GM23248 (cell line): ENCODE results near the gene ZNF408. TPM values are rescaled to one million over a fixed set of nuclear protein-coding genes. Genes with fewer than 3 reads are reported as not detected.
A peak's percentile ranks its signal among the peaks of the same experiment; 100 is the strongest.

Source experiments
- DNase-seq: peaks from one replicate; pipeline ENCODE4 v3.0.0-alpha.2; 2015
- H2AFZ ChIP-seq: fragments of 200-600 bp; sonication (generic); 2 replicates; pipeline ENCODE4 v1.6.1; 2016; ENCODE audit warnings: antibody characterized with exemption
- H3F3A ChIP-seq: fragments of 200-600 bp; sonication (generic); 2 replicates; pipeline ENCODE4 v1.6.1; 2016; ENCODE audit warnings: mild to moderate bottlenecking, antibody characterized with exemption, mixed run types; ENCODE audit not compliant: insufficient read depth
- H3K27ac ChIP-seq: fragments of 200-600 bp; sonication (generic); 2 replicates; pipeline ENCODE4 v1.5.1; 2016; ENCODE audit warnings: mild to moderate bottlenecking
- H3K27me3 ChIP-seq: fragments of 200-600 bp; sonication (generic); replicated peaks from 2 replicates; pipeline ENCODE4 v1.6.1; 2016; ENCODE audit warnings: mild to moderate bottlenecking; ENCODE audit not compliant: insufficient read depth
- H3K36me3 ChIP-seq: fragments of 200-600 bp; sonication (generic); 2 replicates; pipeline ENCODE4 v1.6.1; 2016; ENCODE audit warnings: low read depth, mild to moderate bottlenecking
- H3K4me1 ChIP-seq: fragments of 200-600 bp; sonication (generic); 2 replicates; pipeline ENCODE4 v1.6.1; 2016; ENCODE audit warnings: mild to moderate bottlenecking; ENCODE audit not compliant: insufficient read depth
- H3K4me2 ChIP-seq: fragments of 200-600 bp; sonication (generic); one replicate; pipeline ENCODE4 v1.6.1; 2016; ENCODE audit warnings: mild to moderate bottlenecking; ENCODE audit not compliant: unreplicated experiment
- H3K4me3 ChIP-seq: fragments of 200-600 bp; sonication (generic); 2 replicates; pipeline ENCODE4 v1.5.1; 2016; ENCODE audit warnings: mild to moderate bottlenecking
- H3K79me2 ChIP-seq: fragments of 200-600 bp; sonication (generic); 2 replicates; pipeline ENCODE4 v1.6.1; 2016; ENCODE audit warnings: mild to moderate bottlenecking; ENCODE audit not compliant: insufficient read depth
- H3K9ac ChIP-seq: fragments of 200-600 bp; sonication (generic); 2 replicates; pipeline ENCODE4 v1.6.1; 2016; ENCODE audit warnings: mild to moderate bottlenecking
- H3K9me2 ChIP-seq: fragments of 200-600 bp; sonication (generic); 2 replicates; pipeline ENCODE4 v1.6.1; 2016; ENCODE audit warnings: mixed run types, mild to moderate bottlenecking, moderate library complexity; ENCODE audit not compliant: insufficient read depth
- H3K9me3 ChIP-seq: fragments of 200-600 bp; sonication (generic); one replicate; pipeline ENCODE4 v1.6.1; 2017; ENCODE audit warnings: low read depth
- H4K20me1 ChIP-seq: fragments of 200-600 bp; sonication (generic); 2 replicates; pipeline ENCODE4 v1.6.0; 2016; ENCODE audit not compliant: insufficient read depth
- EZH2 ChIP-seq: fragments of 200-600 bp; sonication (generic); IDR thresholded peaks from 2 replicates; pipeline ENCODE4 v1.6.1; 2018; ENCODE audit warnings: antibody characterized with exemption, mild to moderate bottlenecking; ENCODE audit not compliant: insufficient read depth, poor library complexity, severe bottlenecking
- EZH2phosphoT487 ChIP-seq: fragments of 200-600 bp; sonication (generic); IDR thresholded peaks from 2 replicates; pipeline ENCODE4 v1.6.1; 2018; ENCODE audit warnings: antibody characterized with exemption, moderate library complexity, mild to moderate bottlenecking, low read depth; ENCODE audit not compliant: insufficient read depth
- WGBS, 2 experiments: methylation state at CpG; one replicate each; pipeline ENCODE4 v1.1.6; 2015 to 2017; ENCODE audit warnings: low lambda C conversion rate in 2 of 2, low coverage in 1 of 2; ENCODE audit errors: missing lambda C conversion rate in 2 of 2; 5-methylcytosine and 5-hydroxymethylcytosine counted together
- in situ Hi-C: fragments of 300-500 bp; cut with MboI; formaldehyde crosslinking; loops from 2 replicates; pipeline ENCODE4 v1.15.0; 2020
- polyA plus RNA-seq: library from polyadenylated mRNA; unstranded; fragments of >200 nt; fragmentation: Nextera tagmentation; extraction: Ambion mirVana; gene quantifications from 2 replicates; pipeline ENCODE4 v1.2.1, GENCODE V29; 2016
- total RNA-seq: library from RNA; depleted of rRNA; stranded (reverse); fragments of >200 nt; shearing (Covaris generic); gene quantifications from 2 replicates; pipeline ENCODE4 v1.2.3, GENCODE V29; 2014

The ZNF408 gene
- total and polyA plus RNA-seq, 2 experiments from 2014 or later = 9.6 to 9.9 TPM

DNA sequence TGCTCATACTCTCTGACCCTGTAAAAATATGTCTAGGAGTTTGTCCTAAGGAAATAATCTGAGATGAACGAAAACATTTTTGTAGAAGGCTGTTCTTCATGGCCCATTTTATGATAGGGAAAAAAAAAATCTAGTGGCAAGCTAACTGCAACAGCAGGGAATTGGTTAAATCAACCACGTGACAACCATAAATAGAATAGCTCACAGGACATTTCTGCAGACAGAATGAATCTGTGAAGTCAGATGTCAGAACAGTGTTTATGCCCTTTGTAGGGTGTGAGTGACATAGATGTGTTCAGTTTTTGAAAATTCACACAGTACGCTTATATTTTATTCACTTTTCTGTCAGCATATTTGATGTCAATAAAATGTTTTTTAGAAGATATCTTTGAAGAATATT is 16.5 kb upstream of the ZNF408 start:
- DNase-seq = no peak
- H3K27me3 ChIP-seq = no peaks in the 10 kb centered on the region
- peaks cover 42% of the 10 kb centered on the region for H3K79me2 ChIP-seq
- no peaks in the 10 kb centered on the region for H4K20me1 ChIP-seq
- no peak overlapping the region for H3K9ac ChIP-seq
- no peak overlapping the region for H3K4me2 ChIP-seq
- in situ Hi-C loops = no loop called here
- H3K27ac ChIP-seq = no peak overlapping the region
- H3K36me3 ChIP-seq = peaks cover 28% of the 10 kb centered on the region
- H3K9me3 ChIP-seq = no peaks in the 10 kb centered on the region
- peaks cover 9% of the 10 kb centered on the region for H3F3A ChIP-seq
- 64 to 74% methylated on average over 3 of the region's 3 CpGs for WGBS, 2 experiments
- H2AFZ ChIP-seq = no peak overlapping the region
- H3K4me1 ChIP-seq = peaks cover 11% of the 10 kb centered on the region
- H3K4me3 ChIP-seq = no peak overlapping the region
- TF ChIP-seq EZH2 (no peak), EZH2phosphoT487 (no peak)
- H3K9me2 ChIP-seq = no peaks in the 10 kb centered on the region

DNA sequence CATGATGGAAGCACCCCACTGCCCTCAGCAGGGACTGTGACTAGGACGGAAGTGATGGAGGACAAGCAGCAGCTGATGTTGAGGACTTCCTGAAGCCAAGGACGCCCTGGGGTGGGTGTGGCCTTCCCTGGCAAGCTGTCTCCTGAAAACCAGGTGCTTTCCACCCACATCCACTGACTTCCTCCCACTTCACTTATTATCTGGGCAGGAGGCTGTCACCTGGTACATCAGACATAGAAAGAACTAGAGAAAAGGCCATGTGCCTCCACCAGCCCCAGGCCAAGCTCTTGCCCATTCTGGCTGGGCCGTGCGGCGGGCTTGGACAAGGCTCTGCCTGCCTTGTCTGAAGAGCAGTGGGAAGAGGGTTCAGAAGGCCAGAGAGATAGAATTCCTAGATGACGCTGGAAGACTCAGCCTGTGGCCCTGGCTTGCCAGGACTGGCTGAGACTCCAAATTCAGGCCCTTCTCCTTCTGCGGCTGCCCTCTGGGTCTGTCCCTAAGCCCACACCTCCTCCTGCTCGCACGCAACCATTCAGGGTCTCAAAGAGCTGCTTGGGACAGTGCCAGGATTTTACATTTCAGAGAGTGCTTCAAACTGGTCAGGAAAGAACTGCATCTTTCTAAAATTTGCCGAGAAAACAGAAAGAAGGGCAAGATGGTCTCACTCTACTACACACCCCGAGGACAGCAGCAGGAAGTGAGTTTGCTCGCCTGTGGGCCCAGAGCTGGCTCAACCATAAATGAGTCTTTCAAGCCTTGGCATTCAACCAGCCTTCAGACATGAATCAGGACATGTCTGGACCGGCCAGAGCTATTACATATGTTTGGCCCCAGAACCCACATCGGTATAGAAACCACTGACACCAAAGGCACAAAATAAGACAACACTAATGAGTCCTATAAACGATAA is 13.7 kb upstream of the ZNF408 start:
- TF ChIP-seq EZH2 (no peak), EZH2phosphoT487 (no peak)
- peak; percentile 96 for DNase-seq
- in situ Hi-C loops = no loop called here
- Histone ChIP-seq H3K27me3 (no peaks in the 10 kb centered on the region), H3K4me2 (peak overlapping the region; percentile 15), H2AFZ (no peak overlapping the region), H3K79me2 (peaks cover 46% of the 10 kb centered on the region), H4K20me1 (no peaks in the 10 kb centered on the region), H3K4me1 (peaks cover 11% of the 10 kb centered on the region), H3K9me3 (no peaks in the 10 kb centered on the region), H3K36me3 (peaks cover 17% of the 10 kb centered on the region), H3K9ac (peak overlapping the region; percentile 50), H3K9me2 (no peaks in the 10 kb centered on the region), H3K4me3 (no peak overlapping the region), H3F3A (peaks cover 9% of the 10 kb centered on the region), H3K27ac (peak overlapping the region; percentile 78)
- 74 to 82% methylated on average over 15 of the region's 15 CpGs for WGBS, 2 experiments

DNA sequence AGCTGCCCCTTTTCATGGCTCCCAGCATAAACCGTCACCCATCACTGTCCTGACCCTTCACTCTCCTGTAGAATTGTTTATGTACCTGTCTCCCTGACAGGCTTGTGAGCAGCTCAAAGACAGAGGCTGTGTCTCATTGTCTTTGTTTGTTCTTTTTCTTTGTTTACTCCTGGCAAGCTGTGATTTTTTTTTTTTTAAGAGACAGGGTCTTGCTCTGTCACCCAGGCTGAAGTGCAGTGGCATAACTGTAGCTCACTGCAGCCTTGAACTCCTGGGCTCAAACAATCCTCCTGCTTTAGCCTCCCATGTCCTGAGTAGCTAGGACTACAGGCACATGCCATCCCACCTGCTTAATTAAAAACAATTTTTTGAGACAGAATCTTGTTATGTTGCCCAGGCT is 10.1 kb upstream of the ZNF408 start:
- no peaks in the 10 kb centered on the region for H4K20me1 ChIP-seq
- peaks cover 24% of the 10 kb centered on the region for H3K36me3 ChIP-seq
- WGBS, 2 experiments = 97 to 100% methylated on average over 1 of the region's 1 CpG
- H3K4me2 ChIP-seq = no peak overlapping the region
- H3K9ac ChIP-seq = no peak overlapping the region
- H3F3A ChIP-seq = peaks cover 6% of the 10 kb centered on the region
- peaks cover 11% of the 10 kb centered on the region for H3K4me1 ChIP-seq
- no peaks in the 10 kb centered on the region for H3K9me2 ChIP-seq
- no peak overlapping the region for H3K27ac ChIP-seq
- no peak overlapping the region for H3K4me3 ChIP-seq
- peaks cover 60% of the 10 kb centered on the region for H3K79me2 ChIP-seq
- H3K9me3 ChIP-seq = no peaks in the 10 kb centered on the region
- H2AFZ ChIP-seq = no peak overlapping the region
- in situ Hi-C loops = no loop called here
- no peak for TF ChIP-seq EZH2
- no peak for TF ChIP-seq EZH2phosphoT487
- DNase-seq = no peak
- no peaks in the 10 kb centered on the region for H3K27me3 ChIP-seq

DNA sequence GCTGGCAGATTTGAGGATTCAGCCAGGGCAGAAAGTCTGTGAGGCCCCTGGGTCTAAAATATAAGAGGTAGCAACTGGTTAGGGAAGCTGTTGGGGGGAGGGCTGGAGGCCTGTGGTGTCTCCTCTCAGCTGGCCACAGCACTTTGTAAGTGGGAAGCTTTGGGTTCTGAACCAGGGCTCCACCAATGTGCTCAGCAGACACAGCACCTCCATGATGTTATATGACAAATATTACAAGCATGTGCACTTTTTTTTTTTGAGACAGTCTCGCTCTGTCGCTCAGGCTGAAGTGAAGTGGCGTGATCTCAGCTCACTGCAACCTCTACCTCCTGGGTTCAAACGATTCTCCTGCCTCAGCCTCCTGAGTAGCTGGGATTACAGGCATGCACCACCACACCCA is 8.4 kb upstream of the ZNF408 start:
- no peak overlapping the region for H3K9ac ChIP-seq
- no peaks in the 10 kb centered on the region for H3K9me3 ChIP-seq
- peaks cover 10% of the 10 kb centered on the region for H3K4me1 ChIP-seq
- H3K27me3 ChIP-seq = no peaks in the 10 kb centered on the region
- no peak overlapping the region for H3K4me3 ChIP-seq
- H3K4me2 ChIP-seq = no peak overlapping the region
- TF ChIP-seq EZH2phosphoT487 (no peak), EZH2 (no peak)
- no peak for DNase-seq
- peaks cover 6% of the 10 kb centered on the region for H3F3A ChIP-seq
- H3K27ac ChIP-seq = no peak overlapping the region
- peaks cover 11% of the 10 kb centered on the region; the same call in 1 of the 2 replicates for H3K36me3 ChIP-seq
- no peaks in the 10 kb centered on the region for H4K20me1 ChIP-seq
- 72% methylated on average over 4 of the region's 4 CpGs; no CpG with 5 or more reads in 1 of the 2 experiments for WGBS, 2 experiments
- no peak overlapping the region for H2AFZ ChIP-seq
- in situ Hi-C loops = no loop called here
- peaks cover 62% of the 10 kb centered on the region for H3K79me2 ChIP-seq
- H3K9me2 ChIP-seq = no peaks in the 10 kb centered on the region
